Measurements from ENCODE around the gene CD72. TPM values are rescaled to one million over a fixed set of nuclear protein-coding genes. Genes with fewer than 3 reads are reported as not detected.

Gene CD72
- total and polyA plus RNA-seq, 2 donors (not counting 1 experiment from before 2014, with no cell fraction given), result 1.00 to 2.8 TPM

- Histone ChIP-seq H2AFZ (ENCODE audit: low read length) (no peak overlapping the region), H3K4me3 (replicated peaks in 1 of 4; ENCODE audit: control extremely low read depth in 1 of 4, insufficient read depth in 1 of 4, low read depth in 3 of 4, low read length in 4 of 4) (peak overlapping the region; percentile 53 to 82 (median 74)), H3K27me3 (ENCODE audit: control insufficient read depth, insufficient read depth, low read length) (no peaks in the 10 kb centered on the region), H3K36me3 (ENCODE audit: control insufficient read depth, insufficient read depth, low read length) (peaks cover 2% of the 10 kb centered on the region), H3K79me2 (ENCODE audit: control insufficient read depth, insufficient read depth, low read length) (peaks cover 15% of the 10 kb centered on the region), H3K9ac (ENCODE audit: insufficient read depth, low read length) (peak overlapping the region; percentile 97), H4K20me1 (ENCODE audit: control insufficient read depth, extremely low read depth, insufficient read depth, low read length) (no peaks in the 10 kb centered on the region), H3K4me1 (ENCODE audit: control insufficient read depth, extremely low read depth, insufficient read depth, low read length) (peaks cover 15% of the 10 kb centered on the region), H3K9me3 (ENCODE audit: control insufficient read depth, insufficient read depth, low read depth, low read length) (no peaks in the 10 kb centered on the region), H3K4me2 (ENCODE audit: extremely low read depth, insufficient read depth, low read length) (peak overlapping the region; percentile 97), H3K27ac (ENCODE audit: insufficient read depth, low read length) (peak overlapping the region; percentile 97)
- DNase-seq (ENCODE audit: low read depth in 2 of 2), result peak in 1 of 2 donors; percentile 54
- TF ChIP-seq EZH2 (IDR thresholded peaks at IDR 0.05; ENCODE audit: low read length, missing control alignments) (no peak), CTCF (conservative IDR thresholded peaks at IDR 0.05 in 1 of 2, IDR thresholded peaks at IDR 0.05 in 1 of 2; ENCODE audit: low read depth in 1 of 2, low read length in 2 of 2) (no peak)
Observed at GRCh38 chr9:35659340-35659739, 41.1 kb upstream of the CD72 start.

- Histone ChIP-seq H2AFZ (ENCODE audit: low read length) (no peak overlapping the region), H3K9ac (ENCODE audit: insufficient read depth, low read length) (peak overlapping the region; percentile 97), H3K27me3 (ENCODE audit: control insufficient read depth, insufficient read depth, low read length) (no peaks in the 10 kb centered on the region), H3K27ac (ENCODE audit: insufficient read depth, low read length) (peak overlapping the region; percentile 97), H4K20me1 (ENCODE audit: control insufficient read depth, extremely low read depth, insufficient read depth, low read length) (no peaks in the 10 kb centered on the region), H3K4me3 (replicated peaks in 1 of 4; ENCODE audit: control extremely low read depth in 1 of 4, insufficient read depth in 1 of 4, low read depth in 3 of 4, low read length in 4 of 4) (peak overlapping the region; percentile 53 to 82 (median 74)), H3K79me2 (ENCODE audit: control insufficient read depth, insufficient read depth, low read length) (peaks cover 14% of the 10 kb centered on the region), H3K4me1 (ENCODE audit: control insufficient read depth, extremely low read depth, insufficient read depth, low read length) (peaks cover 13% of the 10 kb centered on the region), H3K4me2 (ENCODE audit: extremely low read depth, insufficient read depth, low read length) (peak overlapping the region; percentile 97), H3K36me3 (ENCODE audit: control insufficient read depth, insufficient read depth, low read length) (peaks cover 2% of the 10 kb centered on the region), H3K9me3 (ENCODE audit: control insufficient read depth, insufficient read depth, low read depth, low read length) (no peaks in the 10 kb centered on the region)
- TF ChIP-seq EZH2 (IDR thresholded peaks at IDR 0.05; ENCODE audit: low read length, missing control alignments), result no peak
- no peak for TF ChIP-seq CTCF (conservative IDR thresholded peaks at IDR 0.05 in 1 of 2, IDR thresholded peaks at IDR 0.05 in 1 of 2; ENCODE audit: low read depth in 1 of 2, low read length in 2 of 2)
- peak; percentile 51 to 70 for DNase-seq (ENCODE audit: low read depth in 2 of 2)
Observed at GRCh38 chr9:35658968-35659220, 40.7 kb upstream of the CD72 start.

GRCh38 chr9:35658137-35658967 lies 40.1 kb upstream of the CD72 start, which contains the start of gene CCDC107:
CCDC107 (plus strand) TSS chr9:35658292; CDS start chr9:35658380, 88 bp downstream.
- TF ChIP-seq CTCF (conservative IDR thresholded peaks at IDR 0.05 in 1 of 2, IDR thresholded peaks at IDR 0.05 in 1 of 2; ENCODE audit: low read depth in 1 of 2, low read length in 2 of 2), result peak; percentile 33 to 36
- TF ChIP-seq EZH2 (IDR thresholded peaks at IDR 0.05; ENCODE audit: low read length, missing control alignments), result no peak

More at GRCh38 chr9:35658137-35658967, 40.1 kb upstream of the CD72 start, which contains the start of gene CCDC107:
- peak within 1 kb of the TSS; percentile 97 for H3K9ac ChIP-seq (ENCODE audit: insufficient read depth, low read length)
- peaks cover 2% of the 10 kb centered on the region for H3K36me3 ChIP-seq (ENCODE audit: control insufficient read depth, insufficient read depth, low read length)
- DNase-seq (ENCODE audit: low read depth in 2 of 2), result peak; percentile 70 to 88
- peak within 1 kb of the TSS; percentile 97 for H3K4me2 ChIP-seq (ENCODE audit: extremely low read depth, insufficient read depth, low read length)
- peak within 1 kb of the TSS; percentile 83 for H2AFZ ChIP-seq (ENCODE audit: low read length)
- peak within 1 kb of the TSS; percentile 53 to 82 (median 74) for H3K4me3 ChIP-seq (replicated peaks in 1 of 4; ENCODE audit: control extremely low read depth in 1 of 4, insufficient read depth in 1 of 4, low read depth in 3 of 4, low read length in 4 of 4)
- H3K27me3 ChIP-seq (ENCODE audit: control insufficient read depth, insufficient read depth, low read length), result no peaks in the 10 kb centered on the region
- peaks cover 13% of the 10 kb centered on the region for H3K4me1 ChIP-seq (ENCODE audit: control insufficient read depth, extremely low read depth, insufficient read depth, low read length)
- H3K9me3 ChIP-seq (ENCODE audit: control insufficient read depth, insufficient read depth, low read depth, low read length), result no peaks in the 10 kb centered on the region
- H3K27ac ChIP-seq (ENCODE audit: insufficient read depth, low read length), result peak within 1 kb of the TSS; percentile 97
- H3K79me2 ChIP-seq (ENCODE audit: control insufficient read depth, insufficient read depth, low read length), result peaks cover 14% of the 10 kb centered on the region
- no peaks in the 10 kb centered on the region for H4K20me1 ChIP-seq (ENCODE audit: control insufficient read depth, extremely low read depth, insufficient read depth, low read length)
